GM18505 (cell line): ENCODE results near the gene ACTR5.

ENCODE experiments used
- ATAC-seq: cut with Tn5 transposase; IDR thresholded peaks from one replicate; pipeline ENCODE4 v1.9.1; 2021; ENCODE audit not compliant: unreplicated experiment
- POLR2A ChIP-seq: IDR thresholded peaks from 4 replicates; pipeline ENCODE4 v1.6.1; 2011; ENCODE audit warnings: borderline replicate concordance; ENCODE audit not compliant: insufficient read depth, insufficient read length; ENCODE audit errors: extremely low read depth

The ACTR5 gene

DNA sequence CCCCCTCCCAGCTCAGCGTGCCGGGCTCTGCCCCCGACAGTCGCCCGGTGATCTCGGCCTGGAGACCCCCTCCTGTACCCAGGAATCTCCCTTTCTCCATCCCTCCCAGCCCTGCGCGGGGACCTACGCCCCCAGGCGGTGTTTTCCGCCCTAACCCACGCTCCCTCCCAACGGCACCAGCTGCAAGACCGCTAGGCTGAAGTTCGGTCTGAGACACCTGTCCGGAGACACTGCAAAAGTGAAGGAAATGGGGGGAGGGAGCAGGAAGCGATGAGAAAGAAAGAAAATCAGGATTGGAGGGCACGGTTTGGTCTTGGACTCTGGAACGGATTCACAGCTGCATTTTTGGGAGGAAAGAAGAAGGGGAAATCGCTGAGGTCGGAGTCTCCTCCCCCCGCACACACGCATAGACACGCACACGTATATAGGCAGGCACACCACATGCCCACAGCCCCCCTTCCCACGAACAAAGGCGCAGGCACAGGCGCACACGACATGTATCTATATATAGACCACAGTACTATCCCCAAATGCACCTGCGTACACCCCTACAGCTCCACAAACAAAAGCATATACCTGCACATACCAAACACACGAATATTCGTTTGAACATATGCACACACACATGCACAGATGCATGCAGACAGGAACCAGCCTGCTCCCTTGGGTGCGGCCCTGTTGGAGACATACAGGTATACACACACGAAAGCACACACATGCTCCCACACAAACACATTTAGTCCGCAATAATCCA, 22.9 kb upstream of the ACTR5 start:
- no peak for ATAC-seq
- no peak for TF ChIP-seq POLR2A

DNA sequence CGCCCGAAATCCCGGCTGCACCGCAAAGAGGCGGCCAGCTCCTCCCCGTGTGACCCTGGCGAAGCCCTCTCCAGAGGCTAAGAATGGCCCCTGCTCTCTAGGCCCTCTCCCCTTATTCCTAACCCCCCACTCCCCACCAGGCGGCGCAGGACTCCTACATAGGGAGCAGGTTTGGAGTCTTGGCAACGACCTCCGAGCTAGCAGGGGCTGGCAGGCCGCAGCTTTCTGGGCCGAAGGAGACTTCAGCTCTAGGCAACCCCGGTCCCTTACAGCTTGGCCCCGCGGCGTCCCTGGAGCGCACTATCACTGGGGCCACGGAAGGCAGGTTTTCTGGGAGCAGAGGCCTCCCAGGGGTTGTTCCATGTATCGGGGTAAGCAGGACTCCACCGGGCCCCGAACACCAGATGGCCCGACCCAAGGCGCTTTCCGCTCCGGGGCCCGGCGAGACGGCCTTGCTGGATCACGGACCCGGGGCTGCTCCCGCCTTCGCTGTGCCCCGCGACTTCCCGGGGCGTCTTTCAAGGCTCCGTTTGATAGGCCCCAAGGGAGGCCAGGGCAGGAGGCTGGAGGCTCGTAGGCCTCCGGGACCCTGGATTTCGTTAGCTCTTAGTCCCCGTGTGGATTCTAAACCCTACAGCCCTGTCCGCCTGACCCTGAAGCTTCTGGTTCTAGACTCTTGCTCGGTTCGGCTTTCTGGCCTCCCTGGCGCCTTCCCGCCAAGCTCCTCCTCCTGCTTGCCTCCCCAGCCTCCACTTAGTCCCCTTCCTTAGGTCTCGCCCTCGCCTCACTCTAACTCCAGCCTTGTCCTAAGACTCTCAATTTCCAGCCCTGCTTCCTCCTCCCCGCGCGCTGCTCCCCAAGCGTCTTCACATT, 22.1 kb upstream of the ACTR5 start:
- no peak for ATAC-seq
- TF ChIP-seq POLR2A, result no peak

DNA sequence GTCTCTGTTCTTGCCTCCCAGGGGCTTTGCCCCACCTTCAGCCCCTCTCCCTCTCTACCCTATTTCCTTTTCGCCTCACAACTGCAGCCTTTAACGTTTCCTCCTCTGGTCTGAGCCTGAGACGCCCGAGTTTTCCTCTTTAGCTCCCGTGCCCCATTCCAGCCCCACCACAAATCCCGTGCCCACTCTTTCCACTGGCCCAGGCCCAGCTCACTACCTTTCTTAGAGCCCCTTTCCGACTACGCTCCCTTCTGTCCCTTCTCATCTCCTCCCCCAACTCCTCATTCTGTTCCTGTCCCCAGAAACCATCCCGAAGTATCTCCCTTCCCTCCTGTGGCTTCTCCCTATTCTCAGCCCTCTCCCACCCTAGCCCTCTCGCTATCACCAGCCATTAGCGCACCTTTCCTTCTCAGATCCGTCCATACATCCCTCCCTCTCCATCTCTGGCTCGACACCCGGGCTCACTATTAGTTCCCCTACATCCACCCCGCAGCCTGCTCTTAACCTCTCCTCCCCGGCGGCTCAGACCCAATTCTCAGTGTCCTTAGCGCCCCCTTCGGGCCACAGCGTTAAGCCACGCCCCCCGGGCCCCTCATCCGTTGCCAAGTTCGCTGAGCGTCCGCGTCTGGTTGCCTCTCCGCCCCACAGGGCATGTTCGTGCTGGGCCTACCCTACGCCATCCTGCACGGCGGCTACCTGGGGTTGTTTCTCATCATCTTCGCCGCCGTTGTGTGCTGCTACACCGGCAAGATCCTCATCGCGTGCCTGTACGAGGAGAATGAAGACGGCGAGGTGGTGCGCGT, 21.3 kb upstream of the ACTR5 start:
- no peak for TF ChIP-seq POLR2A
- ATAC-seq, result no peak

DNA sequence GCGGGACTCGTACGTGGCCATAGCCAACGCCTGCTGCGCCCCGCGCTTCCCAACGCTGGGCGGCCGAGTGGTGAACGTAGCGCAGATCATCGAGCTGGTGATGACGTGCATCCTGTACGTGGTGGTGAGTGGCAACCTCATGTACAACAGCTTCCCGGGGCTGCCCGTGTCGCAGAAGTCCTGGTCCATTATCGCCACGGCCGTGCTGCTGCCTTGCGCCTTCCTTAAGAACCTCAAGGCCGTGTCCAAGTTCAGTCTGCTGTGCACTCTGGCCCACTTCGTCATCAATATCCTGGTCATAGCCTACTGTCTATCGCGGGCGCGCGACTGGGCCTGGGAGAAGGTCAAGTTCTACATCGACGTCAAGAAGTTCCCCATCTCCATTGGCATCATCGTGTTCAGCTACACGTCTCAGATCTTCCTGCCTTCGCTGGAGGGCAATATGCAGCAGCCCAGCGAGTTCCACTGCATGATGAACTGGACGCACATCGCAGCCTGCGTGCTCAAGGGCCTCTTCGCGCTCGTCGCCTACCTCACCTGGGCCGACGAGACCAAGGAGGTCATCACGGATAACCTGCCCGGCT, 20.6 kb upstream of the ACTR5 start:
- ATAC-seq, result no peak
- no peak for TF ChIP-seq POLR2A

DNA sequence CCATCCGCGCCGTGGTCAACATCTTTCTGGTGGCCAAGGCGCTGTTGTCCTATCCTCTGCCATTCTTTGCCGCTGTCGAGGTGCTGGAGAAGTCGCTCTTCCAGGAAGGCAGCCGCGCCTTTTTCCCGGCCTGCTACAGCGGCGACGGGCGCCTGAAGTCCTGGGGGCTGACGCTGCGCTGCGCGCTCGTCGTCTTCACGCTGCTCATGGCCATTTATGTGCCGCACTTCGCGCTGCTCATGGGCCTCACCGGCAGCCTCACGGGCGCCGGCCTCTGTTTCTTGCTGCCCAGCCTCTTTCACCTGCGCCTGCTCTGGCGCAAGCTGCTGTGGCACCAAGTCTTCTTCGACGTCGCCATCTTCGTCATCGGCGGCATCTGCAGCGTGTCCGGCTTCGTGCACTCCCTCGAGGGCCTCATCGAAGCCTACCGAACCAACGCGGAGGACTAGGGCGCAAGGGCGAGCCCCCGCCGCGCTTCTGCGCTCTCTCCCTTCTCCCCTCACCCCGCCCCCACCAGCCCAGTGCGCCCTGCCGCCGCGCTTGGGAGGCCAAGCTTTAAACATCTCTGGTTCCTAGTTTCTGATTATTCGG, 20.0 kb upstream of the ACTR5 start:
- no peak for ATAC-seq
- TF ChIP-seq POLR2A, result no peak

DNA sequence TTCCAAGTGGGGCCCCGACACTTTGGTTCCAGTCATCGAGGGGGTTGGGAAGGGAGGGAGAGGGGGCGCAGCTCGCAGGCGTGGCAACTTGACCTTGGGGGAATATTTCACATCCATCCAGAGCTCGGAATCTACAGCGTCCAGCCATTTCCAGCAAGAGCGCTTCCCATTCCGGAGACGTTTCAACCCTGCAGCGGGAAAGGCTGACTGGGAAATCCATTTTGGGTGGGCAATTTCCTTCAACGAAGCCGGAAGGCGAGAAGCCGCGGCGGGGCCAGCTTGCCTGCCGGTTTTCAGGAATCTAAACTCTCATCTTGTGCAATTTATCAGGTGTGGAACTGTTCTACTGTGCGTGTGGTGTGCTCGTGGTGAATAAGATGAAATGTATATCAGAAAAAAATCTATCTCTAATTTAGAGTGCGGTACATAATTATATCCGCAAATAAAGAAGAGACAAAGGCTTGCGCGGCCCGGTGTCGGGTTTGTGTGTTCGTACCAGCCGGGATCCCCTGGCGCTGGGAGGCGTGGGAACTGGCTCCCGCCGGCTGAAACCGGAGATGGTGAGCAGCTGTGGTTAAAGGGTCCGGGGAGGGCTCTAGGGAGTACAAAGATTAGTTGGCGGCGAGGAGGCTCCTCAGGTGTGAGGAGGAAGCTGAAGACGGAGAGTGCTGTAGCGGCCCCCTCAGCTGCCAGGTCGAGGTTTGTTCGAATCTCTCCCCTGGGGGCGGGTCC, 19.2 kb upstream of the ACTR5 start:
- TF ChIP-seq POLR2A, result no peak
- ATAC-seq, result no peak

DNA sequence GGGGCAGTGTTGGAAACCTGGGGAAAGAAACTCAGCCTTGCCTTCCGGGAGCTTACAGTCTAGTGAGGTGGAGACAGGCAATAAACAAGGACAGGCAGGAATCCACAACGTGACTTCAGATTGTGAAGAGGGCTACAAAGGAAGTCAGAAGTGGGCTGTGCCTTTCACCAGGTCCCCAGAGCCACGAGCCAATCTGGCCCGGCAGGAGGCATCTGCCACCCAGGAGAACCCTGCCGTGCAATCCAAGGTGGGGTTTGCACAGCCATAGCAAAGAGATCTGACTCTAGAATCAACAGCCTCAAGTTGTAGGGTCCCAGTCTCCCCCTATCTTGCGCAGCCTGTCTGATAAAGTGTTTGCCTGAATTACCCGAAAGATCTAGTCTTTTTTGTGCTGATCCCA, 18.5 kb upstream of the ACTR5 start:
- TF ChIP-seq POLR2A, result no peak
- ATAC-seq, result no peak

DNA sequence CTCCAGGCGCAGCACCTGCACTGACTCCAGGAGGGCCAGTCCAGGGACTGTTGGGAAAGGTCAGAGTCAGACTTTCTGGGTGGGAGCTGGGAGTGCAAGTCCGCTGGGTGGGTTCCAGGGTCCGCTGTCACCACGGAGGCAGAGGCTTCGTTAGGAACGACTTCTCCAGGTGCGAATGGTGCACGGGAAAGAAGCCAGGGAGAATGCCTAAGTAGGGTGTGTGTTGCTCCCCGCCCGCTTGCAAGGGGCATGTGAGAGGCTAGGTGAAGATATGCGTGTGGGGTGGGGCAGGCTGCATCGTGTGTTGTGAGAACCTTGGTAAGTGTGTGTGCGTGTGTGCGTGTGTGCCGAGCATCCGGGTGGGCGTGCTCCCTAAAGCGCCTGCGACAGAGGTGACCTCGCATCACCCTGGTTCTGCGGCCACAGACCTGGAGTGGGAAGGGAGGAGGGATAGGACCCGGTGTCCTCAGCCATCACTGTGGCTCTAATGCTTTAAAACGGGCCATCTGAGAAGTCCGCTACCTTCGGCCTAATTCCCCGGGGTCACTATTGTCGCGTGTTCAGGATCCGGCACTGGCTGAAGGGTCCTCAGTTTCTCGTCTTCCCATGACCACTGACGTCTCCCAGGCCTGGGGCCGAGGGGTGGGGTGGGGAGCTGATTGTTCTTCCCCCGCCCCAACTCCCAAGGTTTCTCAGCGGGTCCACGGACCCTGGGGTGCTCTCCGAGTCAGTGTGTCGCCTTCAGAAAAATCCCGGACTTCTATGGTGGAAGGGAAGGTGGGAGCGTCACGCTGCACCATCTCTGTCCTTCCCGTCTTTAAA, 17.9 kb upstream of the ACTR5 start:
- no peak for TF ChIP-seq POLR2A
- no peak for ATAC-seq

GRCh38 chr20:38730989-38731737, 17.1 kb upstream of the ACTR5 start:
- TF ChIP-seq POLR2A, result no peak
- ATAC-seq, result no peak

DNA sequence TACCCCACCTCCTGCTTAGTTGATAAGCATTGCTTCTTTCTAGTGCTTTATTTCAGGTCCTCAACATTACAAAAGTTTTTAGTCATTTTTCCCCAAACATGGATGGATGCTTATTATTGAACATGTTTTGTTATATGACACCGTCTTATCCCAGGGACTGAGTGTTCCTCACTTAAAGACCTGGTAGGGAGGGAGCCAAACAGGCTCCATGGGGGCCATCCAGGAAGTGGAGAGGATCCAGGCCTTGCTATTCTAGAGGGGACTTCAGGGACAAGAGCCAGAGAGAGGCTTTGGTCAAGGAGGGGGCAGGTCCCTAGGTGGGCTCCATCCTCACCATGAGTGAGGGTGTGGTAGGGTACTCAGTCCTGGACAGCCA, 16.5 kb upstream of the ACTR5 start:
- no peak for ATAC-seq
- TF ChIP-seq POLR2A, result no peak

GRCh38 chr20:38732981-38733380, 15.3 kb upstream of the ACTR5 start:
- ATAC-seq, result no peak
- no peak for TF ChIP-seq POLR2A
